ENCODE data around the gene TMEM131. TPM values are rescaled to one million over a fixed set of nuclear protein-coding genes. Genes with fewer than 3 reads are reported as not detected.

TMEM131 gene
- total RNA-seq, 1 experiment from 2014 or later = 21.9 TPM

DNA sequence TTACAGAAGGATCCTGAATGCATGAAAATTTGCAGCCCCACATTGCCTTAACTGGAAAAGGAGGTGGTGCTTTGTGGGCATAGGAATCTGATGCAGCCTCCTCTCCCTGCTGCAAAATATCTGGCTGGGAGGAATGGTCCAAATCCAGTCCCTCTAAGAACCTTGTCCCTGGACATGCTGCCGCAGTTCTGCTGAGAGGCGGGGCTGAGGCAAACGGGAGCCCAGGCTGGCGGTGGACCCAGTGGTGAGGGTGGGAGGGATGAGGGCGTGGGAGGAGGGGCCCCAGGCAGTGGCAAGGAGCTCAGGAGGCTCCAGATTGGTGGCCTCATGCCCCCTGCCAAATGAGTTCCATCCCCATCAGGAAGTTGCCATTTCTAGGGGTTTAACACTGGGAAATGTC, 246.2 kb downstream of the TMEM131 start (continued):
- TF ChIP-seq, protein P1, sequence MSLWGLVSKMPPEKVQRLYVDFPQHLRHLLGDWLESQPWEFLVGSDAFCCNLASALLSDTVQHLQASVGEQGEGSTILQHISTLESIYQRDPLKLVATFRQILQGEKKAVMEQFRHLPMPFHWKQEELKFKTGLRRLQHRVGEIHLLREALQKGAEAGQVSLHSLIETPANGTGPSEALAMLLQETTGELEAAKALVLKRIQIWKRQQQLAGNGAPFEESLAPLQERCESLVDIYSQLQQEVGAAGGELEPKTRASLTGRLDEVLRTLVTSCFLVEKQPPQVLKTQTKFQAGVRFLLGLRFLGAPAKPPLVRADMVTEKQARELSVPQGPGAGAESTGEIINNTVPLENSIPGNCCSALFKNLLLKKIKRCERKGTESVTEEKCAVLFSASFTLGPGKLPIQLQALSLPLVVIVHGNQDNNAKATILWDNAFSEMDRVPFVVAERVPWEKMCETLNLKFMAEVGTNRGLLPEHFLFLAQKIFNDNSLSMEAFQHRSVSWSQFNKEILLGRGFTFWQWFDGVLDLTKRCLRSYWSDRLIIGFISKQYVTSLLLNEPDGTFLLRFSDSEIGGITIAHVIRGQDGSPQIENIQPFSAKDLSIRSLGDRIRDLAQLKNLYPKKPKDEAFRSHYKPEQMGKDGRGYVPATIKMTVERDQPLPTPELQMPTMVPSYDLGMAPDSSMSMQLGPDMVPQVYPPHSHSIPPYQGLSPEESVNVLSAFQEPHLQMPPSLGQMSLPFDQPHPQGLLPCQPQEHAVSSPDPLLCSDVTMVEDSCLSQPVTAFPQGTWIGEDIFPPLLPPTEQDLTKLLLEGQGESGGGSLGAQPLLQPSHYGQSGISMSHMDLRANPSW (CRISPR knock-in tag; conservative IDR thresholded peaks at IDR 0.05; ENCODE audit: low read depth) = no peak
- TF ChIP-seq ZNF671 (CRISPR knock-in tag; IDR thresholded peaks at IDR 0.05) (no peak), ZNF121 (CRISPR knock-in tag; IDR thresholded peaks at IDR 0.05) (no peak), ZNF138 (CRISPR knock-in tag; conservative IDR thresholded peaks at IDR 0.05) (no peak), CREM (CRISPR knock-in tag; IDR thresholded peaks at IDR 0.05) (no peak)
- TF ChIP-seq, protein P2, sequence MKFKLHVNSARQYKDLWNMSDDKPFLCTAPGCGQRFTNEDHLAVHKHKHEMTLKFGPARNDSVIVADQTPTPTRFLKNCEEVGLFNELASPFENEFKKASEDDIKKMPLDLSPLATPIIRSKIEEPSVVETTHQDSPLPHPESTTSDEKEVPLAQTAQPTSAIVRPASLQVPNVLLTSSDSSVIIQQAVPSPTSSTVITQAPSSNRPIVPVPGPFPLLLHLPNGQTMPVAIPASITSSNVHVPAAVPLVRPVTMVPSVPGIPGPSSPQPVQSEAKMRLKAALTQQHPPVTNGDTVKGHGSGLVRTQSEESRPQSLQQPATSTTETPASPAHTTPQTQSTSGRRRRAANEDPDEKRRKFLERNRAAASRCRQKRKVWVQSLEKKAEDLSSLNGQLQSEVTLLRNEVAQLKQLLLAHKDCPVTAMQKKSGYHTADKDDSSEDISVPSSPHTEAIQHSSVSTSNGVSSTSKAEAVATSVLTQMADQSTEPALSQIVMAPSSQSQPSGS (CRISPR knock-in tag; IDR thresholded peaks at IDR 0.05; ENCODE audit: borderline replicate concordance, low read depth) = no peak
- TF ChIP-seq, protein P3, sequence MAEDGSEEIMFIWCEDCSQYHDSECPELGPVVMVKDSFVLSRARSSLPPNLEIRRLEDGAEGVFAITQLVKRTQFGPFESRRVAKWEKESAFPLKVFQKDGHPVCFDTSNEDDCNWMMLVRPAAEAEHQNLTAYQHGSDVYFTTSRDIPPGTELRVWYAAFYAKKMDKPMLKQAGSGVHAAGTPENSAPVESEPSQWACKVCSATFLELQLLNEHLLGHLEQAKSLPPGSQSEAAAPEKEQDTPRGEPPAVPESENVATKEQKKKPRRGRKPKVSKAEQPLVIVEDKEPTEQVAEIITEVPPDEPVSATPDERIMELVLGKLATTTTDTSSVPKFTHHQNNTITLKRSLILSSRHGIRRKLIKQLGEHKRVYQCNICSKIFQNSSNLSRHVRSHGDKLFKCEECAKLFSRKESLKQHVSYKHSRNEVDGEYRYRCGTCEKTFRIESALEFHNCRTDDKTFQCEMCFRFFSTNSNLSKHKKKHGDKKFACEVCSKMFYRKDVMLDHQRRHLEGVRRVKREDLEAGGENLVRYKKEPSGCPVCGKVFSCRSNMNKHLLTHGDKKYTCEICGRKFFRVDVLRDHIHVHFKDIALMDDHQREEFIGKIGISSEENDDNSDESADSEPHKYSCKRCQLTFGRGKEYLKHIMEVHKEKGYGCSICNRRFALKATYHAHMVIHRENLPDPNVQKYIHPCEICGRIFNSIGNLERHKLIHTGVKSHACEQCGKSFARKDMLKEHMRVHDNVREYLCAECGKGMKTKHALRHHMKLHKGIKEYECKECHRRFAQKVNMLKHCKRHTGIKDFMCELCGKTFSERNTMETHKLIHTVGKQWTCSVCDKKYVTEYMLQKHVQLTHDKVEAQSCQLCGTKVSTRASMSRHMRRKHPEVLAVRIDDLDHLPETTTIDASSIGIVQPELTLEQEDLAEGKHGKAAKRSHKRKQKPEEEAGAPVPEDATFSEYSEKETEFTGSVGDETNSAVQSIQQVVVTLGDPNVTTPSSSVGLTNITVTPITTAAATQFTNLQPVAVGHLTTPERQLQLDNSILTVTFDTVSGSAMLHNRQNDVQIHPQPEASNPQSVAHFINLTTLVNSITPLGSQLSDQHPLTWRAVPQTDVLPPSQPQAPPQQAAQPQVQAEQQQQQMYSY (CRISPR knock-in tag; IDR thresholded peaks at IDR 0.05) = no peak
- TF ChIP-seq, protein P4, sequence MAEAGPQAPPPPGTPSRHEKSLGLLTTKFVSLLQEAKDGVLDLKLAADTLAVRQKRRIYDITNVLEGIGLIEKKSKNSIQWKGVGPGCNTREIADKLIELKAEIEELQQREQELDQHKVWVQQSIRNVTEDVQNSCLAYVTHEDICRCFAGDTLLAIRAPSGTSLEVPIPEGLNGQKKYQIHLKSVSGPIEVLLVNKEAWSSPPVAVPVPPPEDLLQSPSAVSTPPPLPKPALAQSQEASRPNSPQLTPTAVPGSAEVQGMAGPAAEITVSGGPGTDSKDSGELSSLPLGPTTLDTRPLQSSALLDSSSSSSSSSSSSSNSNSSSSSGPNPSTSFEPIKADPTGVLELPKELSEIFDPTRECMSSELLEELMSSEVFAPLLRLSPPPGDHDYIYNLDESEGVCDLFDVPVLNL (CRISPR knock-in tag; IDR thresholded peaks at IDR 0.05; ENCODE audit: borderline replicate concordance, low read depth) = no peak
- TF ChIP-seq, protein P5, sequence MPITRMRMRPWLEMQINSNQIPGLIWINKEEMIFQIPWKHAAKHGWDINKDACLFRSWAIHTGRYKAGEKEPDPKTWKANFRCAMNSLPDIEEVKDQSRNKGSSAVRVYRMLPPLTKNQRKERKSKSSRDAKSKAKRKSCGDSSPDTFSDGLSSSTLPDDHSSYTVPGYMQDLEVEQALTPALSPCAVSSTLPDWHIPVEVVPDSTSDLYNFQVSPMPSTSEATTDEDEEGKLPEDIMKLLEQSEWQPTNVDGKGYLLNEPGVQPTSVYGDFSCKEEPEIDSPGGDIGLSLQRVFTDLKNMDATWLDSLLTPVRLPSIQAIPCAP (CRISPR knock-in tag; IDR thresholded peaks at IDR 0.05) = no peak

DNA sequence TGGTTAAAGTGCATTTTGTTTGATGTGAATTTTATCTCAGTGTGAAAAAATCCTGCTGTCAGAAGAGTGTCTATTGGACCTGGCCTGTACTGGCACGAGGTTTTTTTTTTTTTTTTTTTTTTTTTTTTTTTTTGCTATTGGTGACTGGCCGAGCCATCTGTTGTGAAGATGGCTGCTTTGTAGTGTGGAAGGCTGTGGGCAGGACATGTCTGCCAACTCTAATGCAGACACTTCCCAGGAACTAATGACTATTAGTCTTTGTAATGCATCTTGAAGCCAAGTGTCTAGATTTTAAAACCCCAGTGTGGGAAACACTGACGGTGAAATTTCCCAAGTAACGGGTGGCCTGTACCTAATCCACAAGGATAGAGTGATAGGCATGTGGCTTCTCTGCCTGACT, 248.0 kb downstream of the TMEM131 start:
- ChIA-PET CTCF (interaction anchor here (0.6 to 4.9 kb wide), 5 partner anchors 19 to 56 kb away, joined by 3 to 67 read pairs (median 13); no protein-coding TSS in a partner anchor), POLR2A (no interaction called here)
- Mint-ChIP-seq H3K27ac (no peak overlapping the region), H3K4me3 (no peak overlapping the region), H3K4me1 (peaks cover 30% of the 10 kb centered on the region), H3K27me3 (ENCODE audit: low read depth) (no peaks in the 10 kb centered on the region), H3K36me3 (no peaks in the 10 kb centered on the region), H3K9me3 (no peaks in the 10 kb centered on the region; the same call in 1 of the 2 replicates)
- ATAC-seq = no peak
- TF ChIP-seq, protein P6, sequence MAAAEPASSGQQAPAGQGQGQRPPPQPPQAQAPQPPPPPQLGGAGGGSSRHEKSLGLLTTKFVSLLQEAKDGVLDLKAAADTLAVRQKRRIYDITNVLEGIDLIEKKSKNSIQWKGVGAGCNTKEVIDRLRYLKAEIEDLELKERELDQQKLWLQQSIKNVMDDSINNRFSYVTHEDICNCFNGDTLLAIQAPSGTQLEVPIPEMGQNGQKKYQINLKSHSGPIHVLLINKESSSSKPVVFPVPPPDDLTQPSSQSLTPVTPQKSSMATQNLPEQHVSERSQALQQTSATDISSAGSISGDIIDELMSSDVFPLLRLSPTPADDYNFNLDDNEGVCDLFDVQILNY (CRISPR knock-in tag; IDR thresholded peaks at IDR 0.05) = no peak
- TF ChIP-seq PRRX2 (CRISPR knock-in tag; IDR thresholded peaks at IDR 0.05) = no peak
- TF ChIP-seq ZNF423 (CRISPR knock-in tag; IDR thresholded peaks at IDR 0.05) = no peak
- TF ChIP-seq CBFB (CRISPR knock-in tag; IDR thresholded peaks at IDR 0.05; ENCODE audit: low read depth) = no peak
- TF ChIP-seq NFE2L1 (CRISPR knock-in tag; IDR thresholded peaks at IDR 0.05) = no peak
- no peak for TF ChIP-seq ESRRA (CRISPR knock-in tag; IDR thresholded peaks at IDR 0.05; ENCODE audit: borderline replicate concordance)
- TF ChIP-seq, protein P7, sequence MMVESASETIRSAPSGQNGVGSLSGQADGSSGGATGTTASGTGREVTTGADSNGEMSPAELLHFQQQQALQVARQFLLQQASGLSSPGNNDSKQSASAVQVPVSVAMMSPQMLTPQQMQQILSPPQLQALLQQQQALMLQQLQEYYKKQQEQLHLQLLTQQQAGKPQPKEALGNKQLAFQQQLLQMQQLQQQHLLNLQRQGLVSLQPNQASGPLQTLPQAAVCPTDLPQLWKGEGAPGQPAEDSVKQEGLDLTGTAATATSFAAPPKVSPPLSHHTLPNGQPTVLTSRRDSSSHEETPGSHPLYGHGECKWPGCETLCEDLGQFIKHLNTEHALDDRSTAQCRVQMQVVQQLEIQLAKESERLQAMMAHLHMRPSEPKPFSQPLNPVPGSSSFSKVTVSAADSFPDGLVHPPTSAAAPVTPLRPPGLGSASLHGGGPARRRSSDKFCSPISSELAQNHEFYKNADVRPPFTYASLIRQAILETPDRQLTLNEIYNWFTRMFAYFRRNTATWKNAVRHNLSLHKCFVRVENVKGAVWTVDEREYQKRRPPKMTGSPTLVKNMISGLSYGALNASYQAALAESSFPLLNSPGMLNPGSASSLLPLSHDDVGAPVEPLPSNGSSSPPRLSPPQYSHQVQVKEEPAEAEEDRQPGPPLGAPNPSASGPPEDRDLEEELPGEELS (CRISPR knock-in tag; IDR thresholded peaks at IDR 0.05) = no peak
- no peak for TF ChIP-seq TEAD4 (CRISPR knock-in tag; IDR thresholded peaks at IDR 0.05)
- no peak for TF ChIP-seq JAZF1 (CRISPR knock-in tag; IDR thresholded peaks at IDR 0.05)
- no peak for TF ChIP-seq ZNF396 (CRISPR knock-in tag; IDR thresholded peaks at IDR 0.05; ENCODE audit: borderline replicate concordance)
- TF ChIP-seq, protein P8, sequence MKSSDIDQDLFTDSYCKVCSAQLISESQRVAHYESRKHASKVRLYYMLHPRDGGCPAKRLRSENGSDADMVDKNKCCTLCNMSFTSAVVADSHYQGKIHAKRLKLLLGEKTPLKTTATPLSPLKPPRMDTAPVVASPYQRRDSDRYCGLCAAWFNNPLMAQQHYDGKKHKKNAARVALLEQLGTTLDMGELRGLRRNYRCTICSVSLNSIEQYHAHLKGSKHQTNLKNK (CRISPR knock-in tag; IDR thresholded peaks at IDR 0.05) = no peak
- TF ChIP-seq, protein P9, sequence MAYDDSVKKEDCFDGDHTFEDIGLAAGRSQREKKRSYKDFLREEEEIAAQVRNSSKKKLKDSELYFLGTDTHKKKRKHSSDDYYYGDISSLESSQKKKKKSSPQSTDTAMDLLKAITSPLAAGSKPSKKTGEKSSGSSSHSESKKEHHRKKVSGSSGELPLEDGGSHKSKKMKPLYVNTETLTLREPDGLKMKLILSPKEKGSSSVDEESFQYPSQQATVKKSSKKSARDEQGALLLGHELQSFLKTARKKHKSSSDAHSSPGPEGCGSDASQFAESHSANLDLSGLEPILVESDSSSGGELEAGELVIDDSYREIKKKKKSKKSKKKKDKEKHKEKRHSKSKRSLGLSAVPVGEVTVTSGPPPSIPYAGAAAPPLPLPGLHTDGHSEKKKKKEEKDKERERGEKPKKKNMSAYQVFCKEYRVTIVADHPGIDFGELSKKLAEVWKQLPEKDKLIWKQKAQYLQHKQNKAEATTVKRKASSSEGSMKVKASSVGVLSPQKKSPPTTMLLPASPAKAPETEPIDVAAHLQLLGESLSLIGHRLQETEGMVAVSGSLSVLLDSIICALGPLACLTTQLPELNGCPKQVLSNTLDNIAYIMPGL (CRISPR knock-in tag; IDR thresholded peaks at IDR 0.05) = no peak
- no peak for DNase-seq (ENCODE audit: low spot score)

Measured in WTC11 (cell line).